GM19468 (cell line): ENCODE measurements around the gene CHMP4B.

Experiments used
- ATAC-seq: cut with Tn5 transposase; IDR thresholded peaks from one replicate; pipeline ENCODE4 v1.9.1; 2021; ENCODE audit warnings: mild to moderate bottlenecking, moderate library complexity, moderate number of reproducible peaks; ENCODE audit not compliant: unreplicated experiment; ENCODE audit errors: extremely low read depth

The CHMP4B gene

DNA sequence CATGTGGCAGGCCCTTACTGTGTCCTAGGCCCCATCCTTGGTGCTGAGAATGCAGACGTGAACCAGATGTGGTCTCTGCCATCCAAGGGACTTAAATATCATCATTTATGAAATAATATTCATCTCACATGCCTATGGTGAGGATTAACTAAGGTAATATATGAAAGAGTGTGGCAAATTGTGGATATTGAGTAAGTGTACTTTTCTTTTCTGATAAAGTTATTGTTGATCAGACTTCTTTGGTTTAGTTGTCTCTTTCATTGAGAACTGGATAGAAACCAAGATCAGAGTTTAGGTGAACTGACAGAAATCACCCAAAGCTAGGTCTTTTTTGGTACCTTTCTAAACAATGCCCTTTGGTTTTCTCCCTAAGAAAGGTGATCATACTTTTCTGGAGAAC lies 5.0 kb downstream of the CHMP4B start:
- ATAC-seq = no peak

DNA sequence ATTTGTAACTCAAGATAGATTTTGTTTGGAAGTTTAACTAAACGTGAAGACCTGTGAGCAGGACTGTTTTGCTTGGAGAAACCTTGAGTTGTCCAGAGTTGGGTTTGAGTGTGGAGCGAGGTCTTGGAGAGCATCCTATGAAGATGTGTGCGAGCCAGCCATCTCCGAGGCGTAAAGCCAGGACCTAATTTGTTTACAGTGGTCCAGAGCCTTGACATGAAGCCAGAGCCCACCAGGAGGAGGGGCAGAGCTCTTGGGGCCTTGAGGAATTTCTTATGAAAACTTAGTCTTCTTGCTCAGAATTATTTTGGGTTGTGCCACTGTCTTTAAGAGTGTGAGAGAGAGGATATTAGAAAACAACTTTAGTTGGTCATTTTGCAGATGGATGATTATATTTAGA lies 6.3 kb downstream of the CHMP4B start:
- no peak for ATAC-seq

DNA sequence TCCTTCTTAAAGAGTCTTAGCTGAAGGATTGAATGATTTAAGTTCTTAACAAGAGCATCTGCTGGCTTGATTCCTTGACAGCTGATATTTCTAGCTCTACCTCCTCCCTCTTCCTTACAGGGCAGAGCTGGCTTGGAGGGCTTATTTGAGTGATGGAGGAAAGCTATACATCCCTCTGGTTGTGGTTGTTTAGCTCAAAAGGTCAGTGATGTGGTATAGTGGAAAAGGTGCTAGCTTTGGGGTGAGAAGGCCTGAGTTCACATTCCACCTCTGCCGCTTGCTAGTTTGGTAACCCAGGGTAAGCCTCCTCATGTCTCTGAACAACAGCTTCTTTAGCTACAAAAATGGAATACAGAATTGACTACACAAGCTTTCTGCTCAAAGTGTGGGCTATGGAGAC lies 8.3 kb downstream of the CHMP4B start:
- no peak for ATAC-seq

DNA sequence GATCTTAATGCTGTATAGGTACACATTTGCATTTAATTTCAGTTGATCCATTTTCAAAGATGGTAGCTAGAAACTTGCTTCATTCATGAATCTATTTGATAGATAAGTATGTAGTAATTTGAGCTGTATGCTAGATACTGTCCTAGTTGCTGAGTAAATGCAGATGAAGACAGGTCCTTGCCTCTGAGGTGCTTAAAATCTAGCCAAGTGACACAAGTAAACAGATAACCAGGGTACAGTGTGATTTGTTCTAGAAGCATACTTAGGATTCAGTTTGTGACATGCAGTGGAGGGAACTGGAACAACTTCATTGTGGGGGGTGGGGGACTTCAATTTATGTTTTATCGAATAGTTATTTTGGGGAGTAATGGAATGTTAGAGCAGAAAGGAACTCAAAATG lies 9.2 kb downstream of the CHMP4B start:
- ATAC-seq = no peak

DNA sequence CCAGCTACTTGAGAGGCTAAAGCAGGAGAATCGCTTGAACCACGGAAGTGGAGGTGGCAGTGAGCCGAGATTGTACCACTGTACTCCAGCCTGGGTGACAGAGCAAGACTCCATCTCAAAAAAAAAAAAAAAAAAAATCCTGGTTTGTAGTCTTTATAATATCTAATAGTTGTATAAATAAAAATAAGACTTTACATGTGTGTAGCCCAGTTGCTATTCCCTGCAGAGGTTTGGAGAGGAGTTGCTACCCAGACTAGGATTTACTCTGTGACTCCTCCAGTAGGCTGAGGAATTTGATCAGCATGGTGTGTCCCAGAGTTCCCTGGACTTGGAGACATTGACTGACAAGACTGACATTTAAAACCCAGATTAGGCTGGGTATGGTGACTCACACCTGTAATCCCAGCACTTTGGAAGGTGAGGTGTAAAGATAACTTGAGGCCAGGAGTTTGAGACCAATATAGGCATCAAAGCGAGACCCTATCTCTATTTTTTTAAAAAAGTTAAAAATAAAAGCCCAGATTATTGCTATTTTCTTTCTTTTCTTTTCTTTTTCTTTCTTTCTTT lies 10.2 kb downstream of the CHMP4B start:
- ATAC-seq = no peak

DNA sequence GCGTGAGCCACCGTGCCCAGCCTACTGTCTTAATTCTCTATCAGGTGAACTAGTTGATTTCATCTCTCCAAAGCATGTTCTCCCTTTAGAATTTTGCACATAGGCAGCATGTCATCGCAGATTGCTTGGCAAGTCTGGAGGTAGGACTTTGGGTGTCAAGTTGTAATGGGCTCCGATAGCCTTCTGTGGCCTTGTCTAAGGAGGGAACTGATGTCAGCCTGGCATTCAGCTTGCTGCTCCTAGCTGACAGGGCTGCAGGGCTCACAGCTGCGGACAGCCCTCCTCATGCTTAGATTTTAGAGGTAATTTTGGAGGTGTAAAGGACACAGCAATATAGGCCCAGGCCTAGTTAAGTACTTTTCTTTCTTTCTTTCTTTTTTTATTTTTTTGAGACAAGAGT lies 11.3 kb downstream of the CHMP4B start:
- no peak for ATAC-seq

DNA sequence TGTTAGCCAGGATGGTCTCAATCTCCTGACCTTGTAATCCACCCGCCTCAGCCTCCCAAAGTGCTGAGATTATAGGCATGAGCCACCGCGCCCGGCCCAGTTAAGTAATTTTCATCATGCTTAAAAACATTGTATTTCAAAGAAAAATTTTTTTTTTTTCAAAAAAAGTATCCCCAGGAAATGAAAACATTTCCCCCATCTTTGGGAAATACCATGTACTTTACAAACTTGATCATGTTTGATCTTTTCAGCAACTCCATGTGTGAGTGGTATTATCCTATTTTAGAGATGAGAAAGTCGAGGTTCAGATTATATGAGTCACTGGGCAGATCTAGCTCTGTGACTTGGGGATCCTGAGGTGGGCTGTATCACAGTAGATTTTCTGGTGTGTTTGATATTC lies 11.8 kb downstream of the CHMP4B start:
- no peak for ATAC-seq

DNA sequence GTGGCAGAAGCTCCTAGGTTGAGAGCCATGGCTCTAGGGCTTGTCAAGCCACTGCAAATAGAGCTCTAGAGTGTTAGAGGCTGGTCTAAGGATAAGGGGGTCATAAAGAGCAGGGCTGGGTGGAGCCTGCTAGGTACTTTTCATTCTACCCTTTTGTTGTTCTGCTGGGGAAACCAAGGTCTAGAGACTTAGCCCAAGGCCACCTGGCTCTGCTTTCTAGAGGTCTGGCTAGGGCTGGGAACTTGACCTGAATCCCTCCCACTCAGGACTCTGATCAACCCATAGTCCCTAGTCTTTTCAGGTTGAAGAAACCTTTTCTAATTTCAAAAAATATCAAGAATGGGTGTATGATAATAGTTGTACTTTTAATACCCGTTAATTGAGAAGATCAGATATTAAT lies 13.7 kb downstream of the CHMP4B start:
- ATAC-seq = no peak

DNA sequence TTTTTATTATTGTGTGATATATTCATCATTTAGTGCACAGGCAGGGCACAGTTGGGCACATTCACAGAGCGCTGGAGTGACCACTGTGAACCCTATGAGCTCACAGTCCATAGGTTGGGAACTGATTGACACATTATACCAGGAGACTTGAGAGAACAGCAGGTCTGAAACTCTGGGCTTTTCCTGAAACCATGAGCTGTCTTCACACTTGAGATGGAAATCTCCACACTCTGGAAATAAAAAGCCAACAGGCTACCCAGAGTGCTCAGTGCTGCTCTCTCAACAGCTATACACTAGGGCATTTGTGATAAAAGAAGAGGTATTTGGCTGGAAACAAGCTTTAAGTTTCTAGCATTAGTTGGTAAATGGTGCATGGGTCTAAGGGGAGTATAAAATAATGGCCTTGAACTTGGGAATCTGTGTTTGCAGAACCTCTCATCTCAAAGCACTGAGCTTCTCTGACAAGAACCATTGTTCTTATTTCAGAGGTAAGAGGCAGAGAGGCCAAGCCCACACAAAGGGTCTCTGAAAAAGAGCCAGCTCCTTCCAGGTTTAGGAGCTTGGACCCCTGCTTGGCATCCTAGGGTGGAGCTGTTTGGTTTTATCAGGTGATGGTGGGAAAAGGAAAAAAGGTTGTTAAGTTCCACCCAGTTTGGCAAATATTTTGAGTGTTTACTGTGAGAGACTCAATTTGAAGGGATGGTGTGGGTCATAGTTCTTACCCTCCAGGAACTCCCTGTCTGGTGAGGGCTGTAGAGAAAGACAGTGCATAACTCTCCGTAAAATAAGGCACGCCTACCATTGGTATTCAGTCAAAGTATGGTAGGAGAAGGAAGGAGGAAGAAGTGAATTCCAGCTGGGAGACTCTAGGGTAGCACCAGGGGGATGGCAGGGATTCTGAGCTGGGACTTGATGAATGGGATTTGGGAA lies 14.5 kb downstream of the CHMP4B start:
- no peak for ATAC-seq

DNA sequence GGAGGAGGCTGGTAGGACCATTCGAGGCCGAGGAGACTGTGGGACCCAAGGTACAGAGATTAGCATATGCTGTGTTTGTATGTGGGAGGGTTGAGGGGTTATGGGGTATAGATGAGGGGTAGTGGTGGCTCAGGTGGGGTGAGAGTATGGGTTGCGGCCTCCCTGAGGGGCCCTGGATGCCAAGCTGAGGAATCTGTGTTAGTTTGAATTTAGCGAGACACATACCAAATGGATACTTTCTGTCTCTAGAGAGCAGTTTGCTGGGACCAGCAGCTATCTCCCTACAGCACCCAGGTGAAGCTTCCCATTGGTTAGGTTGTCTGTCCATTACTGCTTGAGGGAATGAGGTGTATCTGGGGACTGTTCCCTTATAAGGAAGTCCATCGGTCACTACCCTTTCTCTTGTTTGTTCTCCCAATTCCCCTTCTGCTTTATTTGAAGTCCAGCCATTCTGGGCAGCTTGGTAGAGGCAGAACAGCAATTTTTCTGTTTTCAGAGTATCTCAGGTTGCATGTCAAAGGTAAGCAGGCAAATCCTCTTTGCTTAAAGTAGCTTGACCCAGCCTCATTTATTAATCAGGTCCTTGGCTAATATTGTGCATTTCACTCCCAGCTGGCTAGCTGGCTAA lies 15.2 kb downstream of the CHMP4B start:
- ATAC-seq = no peak

DNA sequence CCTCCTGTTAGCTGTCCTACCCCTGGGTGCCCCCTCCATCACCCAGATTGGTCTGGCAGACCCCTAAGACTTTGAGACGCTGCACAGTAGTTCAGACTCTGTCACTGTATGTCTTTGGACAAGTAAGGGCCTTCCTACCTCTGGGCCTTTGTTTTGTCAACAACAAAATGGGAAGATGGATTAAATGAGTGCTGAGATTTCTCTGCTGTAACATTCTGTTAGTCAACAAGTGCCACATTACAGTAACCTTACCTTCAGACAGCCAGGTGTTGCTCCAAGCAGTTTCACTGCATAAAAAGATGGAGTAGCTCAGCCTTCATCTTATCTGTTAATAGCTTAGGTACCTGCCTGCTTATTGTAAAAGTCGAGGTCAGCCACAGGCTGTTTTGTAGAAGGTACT lies 16.0 kb downstream of the CHMP4B start:
- no peak for ATAC-seq

DNA sequence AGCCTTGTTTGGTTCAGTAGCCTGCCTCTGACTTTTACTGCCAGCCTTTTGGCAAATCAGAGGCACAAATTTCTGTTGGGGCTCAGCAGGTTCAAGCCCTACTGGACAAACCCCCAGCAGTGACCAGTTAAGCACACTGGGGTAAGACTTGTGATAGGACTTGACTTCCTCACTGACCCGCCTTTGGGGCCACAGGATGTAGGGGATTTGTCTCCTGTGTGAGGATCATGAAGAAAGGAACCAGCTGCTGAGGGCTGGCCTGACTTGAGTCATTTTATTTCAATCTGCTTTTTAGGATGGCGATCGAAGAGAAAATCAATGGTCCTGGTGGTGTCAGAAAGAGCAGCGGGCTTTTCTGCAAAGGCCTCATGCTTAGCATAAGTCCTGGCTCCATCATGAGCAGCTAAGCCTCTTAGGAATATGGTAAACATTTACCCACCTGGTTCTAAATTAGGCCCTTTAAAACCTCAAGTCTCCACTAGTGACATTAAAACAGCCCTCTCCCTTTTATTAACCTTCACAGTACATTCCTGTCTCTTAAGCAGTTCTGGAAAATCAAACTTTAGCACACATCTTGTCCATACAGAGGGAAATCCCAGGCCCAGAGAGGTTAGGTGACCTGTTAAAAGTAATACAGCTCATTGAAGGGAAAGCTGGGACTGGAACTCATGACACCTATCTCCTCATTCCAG lies 16.6 kb downstream of the CHMP4B start:
- no peak for ATAC-seq

DNA sequence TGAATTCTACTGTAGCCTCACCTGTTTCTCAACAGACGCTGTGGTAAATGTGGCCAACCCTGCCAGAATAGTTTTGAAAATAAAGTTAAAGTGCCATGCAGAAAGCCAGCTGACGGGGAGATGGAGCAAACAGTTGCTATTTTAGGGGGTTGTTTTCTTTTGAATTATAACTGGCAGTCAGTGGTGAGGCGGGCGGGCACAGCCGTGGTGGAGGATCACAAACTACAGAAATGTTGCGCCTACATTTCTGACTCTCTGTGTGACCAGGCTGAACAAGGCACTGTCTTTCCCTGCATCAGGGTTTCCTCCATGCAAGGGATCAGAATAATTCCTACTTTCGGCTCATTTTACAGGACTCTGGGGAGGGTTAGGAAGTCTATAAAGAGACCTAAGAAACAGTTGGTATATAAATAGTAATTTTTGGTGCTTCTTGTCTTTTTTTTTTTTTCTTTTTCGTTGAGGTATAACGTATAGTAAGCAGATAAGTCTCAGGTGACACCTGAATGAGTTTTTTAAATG lies 17.2 kb downstream of the CHMP4B start:
- ATAC-seq = no peak

DNA sequence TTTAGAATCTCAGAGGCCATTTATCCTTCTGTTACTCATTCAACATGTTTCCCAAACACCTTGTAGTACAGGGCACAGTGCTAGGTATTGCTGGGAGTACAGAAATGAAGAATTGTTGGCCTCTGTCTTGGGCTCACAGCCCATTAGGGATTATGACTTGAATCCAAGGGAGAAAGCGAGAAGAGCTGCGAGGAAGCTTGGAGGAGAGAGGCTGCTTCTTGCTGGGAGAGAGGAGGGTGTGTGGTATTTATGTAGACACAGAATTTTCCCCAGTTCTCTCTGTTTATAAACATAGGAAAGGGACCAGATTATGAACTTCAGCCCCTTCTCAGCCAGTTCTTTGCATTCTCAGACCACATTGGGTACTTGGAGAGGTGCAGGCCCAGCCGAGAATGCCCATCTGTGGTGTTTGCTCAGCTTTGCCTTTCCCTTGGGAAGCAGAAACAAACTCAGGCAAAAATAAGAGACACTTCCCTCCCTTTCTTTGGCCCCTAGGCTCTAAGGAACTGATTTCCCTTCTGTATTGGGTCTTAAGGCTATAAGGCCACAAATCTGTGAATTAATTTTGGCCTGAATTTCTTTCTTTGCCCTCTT lies 17.9 kb downstream of the CHMP4B start:
- ATAC-seq = no peak

DNA sequence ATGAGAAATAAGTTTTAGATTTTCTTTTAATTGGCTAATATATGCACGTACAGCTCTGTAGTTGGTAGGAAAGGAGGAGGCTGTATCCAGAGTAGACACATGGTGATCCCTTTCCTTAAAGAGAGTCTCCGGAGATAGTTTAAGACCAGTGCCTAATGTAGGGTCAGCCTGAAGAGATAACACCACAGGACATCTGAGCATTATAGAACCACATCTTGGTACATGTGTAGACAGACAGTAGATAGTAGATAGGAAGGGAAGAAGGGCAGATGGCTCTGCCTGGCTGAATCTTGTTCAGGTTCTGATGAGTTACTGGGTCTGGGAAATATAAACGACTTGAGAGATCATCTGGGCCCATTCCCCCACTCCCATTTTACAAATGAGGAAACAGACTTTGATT lies 18.5 kb downstream of the CHMP4B start:
- no peak for ATAC-seq

DNA sequence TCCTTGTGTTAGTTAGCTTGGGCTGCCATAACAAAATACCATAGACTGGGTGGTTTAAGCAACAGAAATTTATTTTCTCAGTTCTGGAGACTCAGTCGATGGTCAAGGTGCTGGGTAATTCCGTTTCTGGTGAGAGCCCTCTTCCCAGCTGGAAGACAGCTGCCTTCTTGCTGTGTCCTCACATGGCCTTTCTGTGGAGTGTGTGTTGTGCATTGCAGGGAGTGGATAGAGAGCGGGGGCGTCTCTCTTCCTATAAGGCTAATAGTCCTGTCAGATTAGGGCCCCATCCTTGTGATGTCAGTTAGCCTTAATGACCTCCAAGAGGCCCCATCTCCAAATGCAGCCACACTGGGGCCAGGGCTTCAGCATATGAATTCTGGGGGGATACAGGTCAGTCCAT lies 19.2 kb downstream of the CHMP4B start:
- ATAC-seq = no peak

DNA sequence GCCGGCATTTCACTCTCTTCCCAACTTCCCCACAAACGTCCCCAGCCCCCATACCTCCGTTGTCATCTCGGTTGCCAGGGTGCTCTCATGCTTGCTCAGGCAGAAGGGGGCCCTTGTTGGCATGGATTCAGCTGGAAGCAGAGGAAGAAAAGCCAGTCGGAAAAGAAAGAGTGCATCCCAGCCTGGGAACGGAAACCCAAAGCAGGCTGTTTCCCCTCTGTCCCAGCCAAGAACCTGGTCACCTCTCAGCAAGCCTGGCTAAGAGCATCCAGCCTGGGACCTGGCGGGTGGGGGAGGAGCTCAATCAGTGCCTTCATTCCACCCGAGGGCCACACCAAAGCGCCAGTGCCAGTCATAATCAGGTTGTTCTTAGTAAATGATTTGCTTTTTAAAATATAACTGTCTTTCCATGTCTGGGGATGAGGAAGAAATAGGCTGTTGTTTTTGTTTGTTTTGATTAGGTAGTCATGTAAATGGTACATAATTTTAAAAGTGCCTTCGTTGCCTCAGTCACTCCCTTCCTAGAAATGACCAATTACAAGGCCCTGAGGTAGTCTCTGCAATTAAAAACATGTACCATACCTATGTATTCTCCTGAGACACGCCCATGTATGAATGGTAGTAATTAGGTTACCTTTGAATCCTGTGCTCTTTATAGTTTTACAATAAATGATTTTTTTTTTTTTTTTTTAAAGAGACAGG lies 21.1 kb downstream of the CHMP4B start:
- ATAC-seq = no peak

DNA sequence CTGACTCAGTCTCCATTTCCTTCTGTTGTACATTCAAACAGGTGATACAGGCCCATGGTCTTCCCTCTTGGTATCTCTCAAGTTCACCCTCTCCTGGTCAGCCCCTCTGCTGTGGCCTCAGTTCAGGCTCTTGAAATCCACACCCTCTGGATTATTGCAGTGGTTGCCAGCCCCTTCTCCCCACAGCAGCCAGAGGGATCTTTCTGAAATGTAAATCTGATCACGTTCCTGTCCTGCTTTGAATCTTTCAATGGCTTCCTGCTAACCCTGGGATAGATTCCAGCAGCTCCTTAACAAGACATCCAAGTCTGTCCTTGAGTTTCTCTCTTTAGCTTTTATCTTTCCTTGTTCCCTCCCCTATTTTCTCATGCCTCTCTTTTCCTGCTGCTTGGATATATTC lies 22.2 kb downstream of the CHMP4B start:
- ATAC-seq = no peak

DNA sequence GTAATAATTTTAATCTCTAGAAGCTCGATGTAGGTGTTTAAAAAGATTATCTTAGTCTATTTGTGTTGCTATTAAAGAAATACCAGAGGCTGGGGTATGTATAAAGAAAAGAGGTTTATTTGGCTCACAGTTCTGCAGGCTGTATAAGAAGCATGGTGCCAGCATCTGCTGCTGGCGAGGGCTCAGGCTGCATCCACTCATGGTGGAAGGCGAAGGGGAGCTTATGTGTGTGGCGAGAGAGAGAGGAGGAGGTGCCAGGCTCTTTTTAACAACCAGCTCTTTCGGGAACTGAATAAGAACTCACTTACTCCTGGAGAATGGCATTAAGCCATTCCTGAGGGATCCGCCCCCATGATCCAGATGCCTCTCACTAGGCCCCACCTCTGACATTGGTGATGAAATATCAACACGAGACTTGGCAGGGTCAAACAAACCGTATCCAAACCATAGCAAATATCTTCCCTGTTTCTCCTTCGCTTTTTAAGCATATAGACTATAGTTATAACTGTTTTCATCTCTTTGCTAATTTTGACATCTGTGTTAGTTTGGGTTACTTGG lies 24.5 kb downstream of the CHMP4B start:
- ATAC-seq = no peak
